Stimulated activated CD8-positive, alpha-beta memory T cell treated with anti-CD3 and anti-CD28 coated beads, Interleukin-2, amount 100 ng/mL, for 48 hours (primary cell): Measurements from ENCODE around the gene CHCHD6.

ENCODE experiments used
- DNase-seq, 2 donors: peaks; one replicate each; pipeline ENCODE4 v3.0.0-alpha.2; 2020; ENCODE audit warnings: low read depth in 2 of 2

The CHCHD6 gene

GRCh38 chr3:126922466-126922865 lies 218.4 kb downstream of the CHCHD6 start:
- no peak for DNase-seq

- no peak for DNase-seq
These were observed 219.4 kb downstream of the CHCHD6 start for GRCh38 chr3:126923423-126923822.

GRCh38 chr3:126923895-126924294 lies 219.9 kb downstream of the CHCHD6 start:
- DNase-seq = no peak

GRCh38 chr3:126924458-126924857 lies 220.4 kb downstream of the CHCHD6 start:
- DNase-seq = no peak

GRCh38 chr3:126925411-126926171 lies 221.6 kb downstream of the CHCHD6 start:
- no peak for DNase-seq

GRCh38 chr3:126926684-126927400 lies 222.8 kb downstream of the CHCHD6 start:
- DNase-seq = no peak

GRCh38 chr3:126927401-126927750 lies 223.3 kb downstream of the CHCHD6 start:
- no peak for DNase-seq

- DNase-seq = no peak
These were observed 223.8 kb downstream of the CHCHD6 start for GRCh38 chr3:126927846-126928245.

- DNase-seq = no peak
These were observed 225.0 kb downstream of the CHCHD6 start for GRCh38 chr3:126928921-126929474.

GRCh38 chr3:126930936-126931600 lies 227.0 kb downstream of the CHCHD6 start:
- no peak for DNase-seq

GRCh38 chr3:126931806-126932187 lies 227.8 kb downstream of the CHCHD6 start:
- no peak for DNase-seq

GRCh38 chr3:126932188-126932931 lies 228.3 kb downstream of the CHCHD6 start:
- no peak for DNase-seq

- no peak for DNase-seq
These were observed 230.0 kb downstream of the CHCHD6 start for GRCh38 chr3:126934031-126934531.

- DNase-seq = no peak
These were observed 231.0 kb downstream of the CHCHD6 start for GRCh38 chr3:126934991-126935390.

- no peak for DNase-seq
These were observed 231.9 kb downstream of the CHCHD6 start for GRCh38 chr3:126935756-126936509.

- DNase-seq = no peak
These were observed 232.9 kb downstream of the CHCHD6 start for GRCh38 chr3:126936853-126937425.

- DNase-seq = no peak
These were observed 233.5 kb downstream of the CHCHD6 start for GRCh38 chr3:126937533-126937932.

GRCh38 chr3:126937973-126938372 lies 233.9 kb downstream of the CHCHD6 start:
- DNase-seq = no peak

- no peak for DNase-seq
These were observed 234.7 kb downstream of the CHCHD6 start for GRCh38 chr3:126938520-126939337.

- DNase-seq = no peak
These were observed 235.3 kb downstream of the CHCHD6 start for GRCh38 chr3:126939338-126939718.
